B cell (primary cell): Measurements from ENCODE around the gene FBXO9. TPM values are rescaled to one million over a fixed set of nuclear protein-coding genes. Genes with fewer than 3 reads are reported as not detected.

Experiments used
- ATAC-seq: fragments of 200-7000 bp; cut with Tn5 transposase; one replicate; pipeline ENCODE4 v1.10.0; 2021; ENCODE audit warnings: low read depth, mild to moderate bottlenecking, moderate number of reproducible peaks, moderate library complexity
- CTCF ChIA-PET: fragments of 350-600 bp; sonication (Branson Sonifier 250); formaldehyde crosslinking; loops from one replicate; lab custom pipeline; 2021; ENCODE audit warnings: antibody characterized with exemption, inconsistent platforms; lab: Charles Lee
- POLR2A ChIA-PET: fragments of 350-600 bp; sonication (Branson Sonifier 250); formaldehyde crosslinking; loops from one replicate; lab custom pipeline; 2021; ENCODE audit warnings: antibody characterized with exemption; lab: Charles Lee
- DNase-seq: peaks from one replicate; pipeline ENCODE4 v3.0.0; 2013
- H2AFZ ChIP-seq: 2 replicates; pipeline ENCODE4 v1.6.1; 2012; ENCODE audit warnings: mild to moderate bottlenecking, low read depth, low read length; ENCODE audit not compliant: insufficient read depth, poor library complexity, severe bottlenecking
- H3K27ac ChIP-seq, 2 donors: 1 replicate in 1 of 2; 2 replicates in 1 of 2; pipeline ENCODE4 v1.5.1; 2012 to 2013; ENCODE audit warnings: low read length in 2 of 2, mild to moderate bottlenecking in 2 of 2, moderate library complexity in 1 of 2
- H3K27me3 ChIP-seq, 4 experiments: fragments of 200-600 bp in 1 of 4; sonication (generic) in 1 of 4; replicated peaks in 1 of 4; 1 replicate in 2 of 4; 2 replicates in 2 of 4; pipeline versions ENCODE4 v1.6.1 to v1.7.0; 2013 to 2016; ENCODE audit warnings: low read length in 3 of 4, mild to moderate bottlenecking in 2 of 4, mixed read lengths in 1 of 4, moderate library complexity in 1 of 4; ENCODE audit not compliant: insufficient read depth in 4 of 4, control insufficient read depth in 3 of 4; ENCODE audit errors: control extremely low read depth in 1 of 4
- H3K36me3 ChIP-seq, 2 experiments: replicated peaks in 1 of 2; 1 replicate in 1 of 2; 2 replicates in 1 of 2; pipeline versions ENCODE4 v1.6.1 to v1.7.1; 2013; ENCODE audit warnings: low read length in 1 of 2; ENCODE audit not compliant: insufficient read depth in 2 of 2, control insufficient read depth in 1 of 2; ENCODE audit errors: control extremely low read depth in 1 of 2, extremely low read depth in 1 of 2
- H3K4me1 ChIP-seq, 2 donors: fragments of 200-600 bp in 1 of 2; sonication (generic) in 1 of 2; 1 replicate in 1 of 2; 2 replicates in 1 of 2; pipeline versions ENCODE4 v1.5.1 to v1.6.1; 2013 to 2017; ENCODE audit warnings: low read length in 2 of 2; ENCODE audit not compliant: control insufficient read depth in 2 of 2, insufficient read depth in 2 of 2
- H3K4me2 ChIP-seq: replicated peaks from 2 replicates; pipeline ENCODE3; 2012; ENCODE audit warnings: mild to moderate bottlenecking, low read depth, low read length; ENCODE audit not compliant: poor library complexity, severe bottlenecking
- H3K4me3 ChIP-seq, 5 experiments: fragments of 200-600 bp in 1 of 5; sonication (generic) in 1 of 5; 1 replicate in 3 of 5; 2 replicates in 2 of 5; pipeline versions ENCODE4 v1.5.1 to v1.7.0; 2011 to 2016; ENCODE audit warnings: low read length in 4 of 5, mild to moderate bottlenecking in 4 of 5, low read depth in 2 of 5, control low read depth in 1 of 5, moderate library complexity in 1 of 5; ENCODE audit not compliant: insufficient read depth in 1 of 5; ENCODE audit errors: control extremely low read depth in 1 of 5, extremely low read depth in 1 of 5
- H3K79me2 ChIP-seq: fragments of 200-600 bp; sonication (generic); one replicate; pipeline ENCODE4 v1.6.0; 2016; ENCODE audit warnings: low read length; ENCODE audit not compliant: control insufficient read depth, insufficient read depth
- H3K9ac ChIP-seq: fragments of 200-600 bp; sonication (generic); 2 replicates; pipeline ENCODE4 v1.6.1; 2017; ENCODE audit warnings: mild to moderate bottlenecking, low read length, moderate library complexity
- H3K9me3 ChIP-seq, 3 donors: one replicate each; pipeline versions ENCODE4 v1.6.1 to v1.7.1; 2013; ENCODE audit warnings: low read length in 2 of 3; ENCODE audit not compliant: control insufficient read depth in 2 of 3, insufficient read depth in 1 of 3; ENCODE audit errors: control extremely low read depth in 1 of 3
- H4K20me1 ChIP-seq: 2 replicates; pipeline ENCODE4 v1.6.0; 2012; ENCODE audit warnings: mild to moderate bottlenecking, low read length; ENCODE audit not compliant: insufficient read depth, control insufficient read depth, poor library complexity, severe bottlenecking
- H3K27ac Mint-ChIP-seq: one replicate; pipeline ENCODE4 v1.8.0; 2021; ENCODE audit warnings: mixed read lengths
- H3K27me3 Mint-ChIP-seq: one replicate; pipeline ENCODE4 v1.8.0; 2021; ENCODE audit warnings: mixed read lengths
- H3K4me1 Mint-ChIP-seq: one replicate; pipeline ENCODE4 v1.8.0; 2021; ENCODE audit warnings: mixed read lengths
- H3K4me3 Mint-ChIP-seq: one replicate; pipeline ENCODE4 v1.8.0; 2021; ENCODE audit warnings: mixed read lengths
- H3K9me3 Mint-ChIP-seq: one replicate; pipeline ENCODE4 v1.8.0; 2022; ENCODE audit warnings: mixed read lengths; ENCODE audit not compliant: insufficient read depth
- CTCF ChIP-seq: fragments of 200-600 bp; IDR thresholded peaks from one replicate; pipeline ENCODE4 v1.8.0; 2022; ENCODE audit warnings: antibody characterized with exemption, mild to moderate bottlenecking
- EZH2 ChIP-seq: IDR thresholded peaks from 2 replicates; pipeline ENCODE4 v1.6.1; 2012; ENCODE audit warnings: borderline replicate concordance, low read depth, mild to moderate bottlenecking, moderate library complexity, low read length; ENCODE audit not compliant: insufficient read depth, poor library complexity, severe bottlenecking
- WGBS: methylation state at CpG from one replicate; pipeline ENCODE4 v1.1.5; 2013; ENCODE audit warnings: missing lambda C conversion rate; ENCODE audit not compliant: insufficient coverage; 5-methylcytosine and 5-hydroxymethylcytosine counted together
- intact Hi-C: fragments of 100-400 bp; cut with micrococcal nuclease; formaldehyde crosslinking; loops from one replicate; pipeline ENCODE4 v1.10.0; 2022
- polyA plus RNA-seq: library from polyadenylated mRNA; depleted of rRNA; stranded (reverse); fragments of >200 nt; gene quantifications from 2 replicates; pipeline ENCODE4 v1.2.3, GENCODE V29; 2012
- small RNA-seq: library from RNA; depleted of rRNA; stranded (forward); fragments of <200 nt; gene quantifications from one replicate; pipeline ENCODE3, GENCODE V24; 2012; ENCODE audit warnings: low replicate concordance, low read depth; ENCODE audit not compliant: insufficient read length
- total RNA-seq, 2 donors: library from RNA; stranded (reverse); fragments of 120-200 nt in 1 of 2; gene quantifications; 1 replicate in 1 of 2; 2 replicates in 1 of 2; pipeline versions ENCODE4 v1.2.3 to v1.2.4, GENCODE V29; 2013 to 2022

Gene FBXO9
- total and polyA plus RNA-seq, 2 donors (not counting 1 experiment from before 2014, with no cell fraction given) = 105 TPM

GRCh38 chr6:53144802-53145201 is 79.6 kb downstream of the FBXO9 start:
- no peak overlapping the region for H3K27ac Mint-ChIP-seq
- no peak overlapping the region for H3K27ac ChIP-seq
- H4K20me1 ChIP-seq = no peaks in the 10 kb centered on the region
- H3K4me3 ChIP-seq = no peak overlapping the region
- ChIA-PET CTCF (no interaction called here), POLR2A (no interaction called here)
- H3K36me3 ChIP-seq = no peaks in the 10 kb centered on the region
- no peak overlapping the region for H3K4me2 ChIP-seq
- H3K9me3 ChIP-seq = no peaks in the 10 kb centered on the region
- H3K27me3 Mint-ChIP-seq = no peaks in the 10 kb centered on the region
- no peak overlapping the region for H2AFZ ChIP-seq
- H3K27me3 ChIP-seq = no peaks in the 10 kb centered on the region
- no peaks in the 10 kb centered on the region for H3K9me3 Mint-ChIP-seq
- no peak overlapping the region for H3K4me3 Mint-ChIP-seq
- H3K79me2 ChIP-seq = no peaks in the 10 kb centered on the region
- intact Hi-C loops = no loop called here
- no peak for ATAC-seq
- DNase-seq = no peak
- H3K9ac ChIP-seq = no peak overlapping the region
- no CpG with 5 or more reads among the region's 2 CpGs for WGBS
- no peak for TF ChIP-seq CTCF
- TF ChIP-seq EZH2 = no peak
- no peaks in the 10 kb centered on the region for H3K4me1 Mint-ChIP-seq
- no peaks in the 10 kb centered on the region for H3K4me1 ChIP-seq

GRCh38 chr6:53148684-53149083 is 83.5 kb downstream of the FBXO9 start, which contains the start of gene GCM1:
Gene GCM1 (minus strand): TSS chr6:53148841. CDS start chr6:53145632, 3,209 bp downstream.
- H3K4me3 Mint-ChIP-seq = no peak within 1 kb of the TSS

More at GRCh38 chr6:53148684-53149083, 83.5 kb downstream of the FBXO9 start, which contains the start of gene GCM1:
- no peak for DNase-seq
- Histone ChIP-seq H3K9ac (no peak within 1 kb of the TSS), H3K4me2 (no peak within 1 kb of the TSS), H4K20me1 (no peaks in the 10 kb centered on the region), H3K36me3 (no peaks in the 10 kb centered on the region), H3K4me1 (no peaks in the 10 kb centered on the region), H3K4me3 (no peak within 1 kb of the TSS), H3K27me3 (peaks cover 0 to 2% (median 0%) of the 10 kb centered on the region in 4 experiments), H2AFZ (no peak within 1 kb of the TSS), H3K79me2 (no peaks in the 10 kb centered on the region), H3K27ac (no peak within 1 kb of the TSS), H3K9me3 (no peaks in the 10 kb centered on the region)
- ChIA-PET CTCF (no interaction called here), POLR2A (no interaction called here)
- no peak within 1 kb of the TSS for H3K27ac Mint-ChIP-seq
- peaks cover 4% of the 10 kb centered on the region for H3K27me3 Mint-ChIP-seq
- TF ChIP-seq EZH2 = no peak
- TF ChIP-seq CTCF = no peak
- WGBS = 92% methylated on average over 5 of the region's 5 CpGs
- no peaks in the 10 kb centered on the region for H3K9me3 Mint-ChIP-seq
- intact Hi-C loops = no loop called here
- H3K4me1 Mint-ChIP-seq = no peaks in the 10 kb centered on the region
- ATAC-seq = no peak

Small RNAs within 50 kb of the gene (small RNA-seq; reads per million reads assigned to genes)
- not detected for gene RN7SL244P

Other genes starting within 250 kb of the FBXO9 start
- not detected in 2 replicates for gene GSTA5, start 224.6 kb upstream of the FBXO9 start, total RNA-seq
- gene GSTA5, start 224.6 kb upstream of the FBXO9 start, polyA plus RNA-seq = not detected in 2 replicates
- gene GSTA3, start 155.7 kb upstream of the FBXO9 start, total RNA-seq = not detected in 2 replicates
- gene GSTA3, start 155.7 kb upstream of the FBXO9 start, polyA plus RNA-seq = not detected in 2 replicates
- gene GSTA4, start 70.1 kb upstream of the FBXO9 start, total RNA-seq = 1.0 and 1.7 TPM in 2 replicates
- gene GSTA4, start 70.1 kb upstream of the FBXO9 start, polyA plus RNA-seq = 4.9 and 8.4 TPM in 2 replicates
- 11.8 and 13.0 TPM in 2 replicates for gene CILK1, start 3.6 kb upstream of the FBXO9 start, total RNA-seq
- gene CILK1, start 3.6 kb upstream of the FBXO9 start, polyA plus RNA-seq = 5.5 and 7.3 TPM in 2 replicates
- 0.17 and 0.57 TPM in 2 replicates for gene GCM1, start 83.4 kb downstream of the FBXO9 start, total RNA-seq
- 1.5 TPM in 2 replicates for gene GCM1, start 83.4 kb downstream of the FBXO9 start, polyA plus RNA-seq